SKM-1 (cell line): ENCODE measurements around the gene ALDH1L1.

Experiments used
- DNase-seq: peaks from one replicate; lab custom pipeline; 2025; ENCODE audit not compliant: unreplicated experiment; lab: John Stamatoyannopoulos, UW

ALDH1L1 gene

GRCh38 chr3:126135406-126136076 is 44.8 kb downstream of the ALDH1L1 start:
- no peak for DNase-seq

GRCh38 chr3:126135071-126135405 is 45.3 kb downstream of the ALDH1L1 start:
- DNase-seq, result no peak

GRCh38 chr3:126134219-126134975 is 46.0 kb downstream of the ALDH1L1 start:
- peak; percentile 23 for DNase-seq

GRCh38 chr3:126133606-126134005 is 46.8 kb downstream of the ALDH1L1 start:
- DNase-seq, result no peak

- DNase-seq, result no peak
Measured at GRCh38 chr3:126132751-126133511, 47.5 kb downstream of the ALDH1L1 start.

GRCh38 chr3:126131881-126132750 is 48.3 kb downstream of the ALDH1L1 start:
- DNase-seq, result no peak

GRCh38 chr3:126130981-126131745 is 49.2 kb downstream of the ALDH1L1 start:
- no peak for DNase-seq

- no peak for DNase-seq
Measured at GRCh38 chr3:126130081-126130855, 50.1 kb downstream of the ALDH1L1 start.

GRCh38 chr3:126129398-126129891 is 50.9 kb downstream of the ALDH1L1 start:
- no peak for DNase-seq

- no peak for DNase-seq
Measured at GRCh38 chr3:126128504-126129397, 51.6 kb downstream of the ALDH1L1 start.

GRCh38 chr3:126127904-126128303 is 52.5 kb downstream of the ALDH1L1 start:
- no peak for DNase-seq

- DNase-seq, result no peak
Measured at GRCh38 chr3:126127452-126127851, 52.9 kb downstream of the ALDH1L1 start.

GRCh38 chr3:126126811-126127431 is 53.5 kb downstream of the ALDH1L1 start:
- no peak for DNase-seq

- DNase-seq, result no peak
Measured at GRCh38 chr3:126126286-126126685, 54.1 kb downstream of the ALDH1L1 start.

GRCh38 chr3:126125781-126126251 is 54.6 kb downstream of the ALDH1L1 start:
- DNase-seq, result no peak

GRCh38 chr3:126125341-126125740 is 55.0 kb downstream of the ALDH1L1 start:
- DNase-seq, result no peak

GRCh38 chr3:126124896-126125295 is 55.5 kb downstream of the ALDH1L1 start:
- DNase-seq, result no peak
